ENCODE results near the gene MCTP2.

MCTP2 gene

GRCh38 chr15:94259121-94259751 lies 27.9 kb downstream of the MCTP2 start:
- no peak for DNase-seq (ENCODE audit: insufficient read length, low spot score)
- FAIRE-seq = no peak

- FAIRE-seq = no peak
- DNase-seq (ENCODE audit: insufficient read length, low spot score) = no peak
Measured at GRCh38 chr15:94259863-94260262, 28.5 kb downstream of the MCTP2 start.

GRCh38 chr15:94262201-94262600 lies 30.8 kb downstream of the MCTP2 start:
- FAIRE-seq = no peak
- no peak for DNase-seq (ENCODE audit: insufficient read length, low spot score)

- DNase-seq (ENCODE audit: insufficient read length, low spot score) = no peak
- no peak for FAIRE-seq
Measured at GRCh38 chr15:94263341-94264273, 32.2 kb downstream of the MCTP2 start.

- no peak for DNase-seq (ENCODE audit: insufficient read length, low spot score)
- no peak for FAIRE-seq
Measured at GRCh38 chr15:94265009-94265408, 33.6 kb downstream of the MCTP2 start.

- FAIRE-seq (peak; percentile 16), DNase-seq (ENCODE audit: insufficient read length, low spot score) (no peak)
Measured at GRCh38 chr15:94265982-94266381, 34.6 kb downstream of the MCTP2 start.

- FAIRE-seq = no peak
- no peak for DNase-seq (ENCODE audit: insufficient read length, low spot score)
Measured at GRCh38 chr15:94266789-94267188, 35.4 kb downstream of the MCTP2 start.

- FAIRE-seq (no peak), DNase-seq (ENCODE audit: insufficient read length, low spot score) (no peak)
Measured at GRCh38 chr15:94269954-94270353, 38.6 kb downstream of the MCTP2 start.

GRCh38 chr15:94270570-94270969 lies 39.2 kb downstream of the MCTP2 start:
- FAIRE-seq = no peak

GRCh38 chr15:94272251-94272898 lies 41.0 kb downstream of the MCTP2 start:
- DNase-seq (ENCODE audit: insufficient read length, low spot score) = no peak
- no peak for FAIRE-seq

More at GRCh38 chr15:94270570-94270969, 39.2 kb downstream of the MCTP2 start:
- no peak for DNase-seq (ENCODE audit: insufficient read length, low spot score)

- FAIRE-seq (no peak), DNase-seq (ENCODE audit: insufficient read length, low spot score) (no peak)
Measured at GRCh38 chr15:94273826-94274225, 42.5 kb downstream of the MCTP2 start.

- no peak for FAIRE-seq
- no peak for DNase-seq (ENCODE audit: insufficient read length, low spot score)
Measured at GRCh38 chr15:94274745-94275144, 43.4 kb downstream of the MCTP2 start.

- no peak for FAIRE-seq
Measured at GRCh38 chr15:94277485-94277884, 46.1 kb downstream of the MCTP2 start.

GRCh38 chr15:94279736-94280135 lies 48.4 kb downstream of the MCTP2 start:
- no peak for FAIRE-seq
- no peak for DNase-seq (ENCODE audit: insufficient read length, low spot score)

More at GRCh38 chr15:94277485-94277884, 46.1 kb downstream of the MCTP2 start:
- no peak for DNase-seq (ENCODE audit: insufficient read length, low spot score)

GRCh38 chr15:94280301-94280700 lies 48.9 kb downstream of the MCTP2 start:
- DNase-seq (ENCODE audit: insufficient read length, low spot score) (no peak), FAIRE-seq (no peak)

GRCh38 chr15:94282269-94283250 lies 51.2 kb downstream of the MCTP2 start:
- no peak for FAIRE-seq
- no peak for DNase-seq (ENCODE audit: insufficient read length, low spot score)

GRCh38 chr15:94286583-94286982 lies 55.2 kb downstream of the MCTP2 start:
- no peak for DNase-seq (ENCODE audit: insufficient read length, low spot score)

GRCh38 chr15:94287794-94288246 lies 56.5 kb downstream of the MCTP2 start:
- DNase-seq (ENCODE audit: insufficient read length, low spot score) (no peak), FAIRE-seq (no peak)

More at GRCh38 chr15:94286583-94286982, 55.2 kb downstream of the MCTP2 start:
- FAIRE-seq = no peak

- DNase-seq (ENCODE audit: insufficient read length, low spot score) (no peak), FAIRE-seq (no peak)
Measured at GRCh38 chr15:94290730-94291129, 59.4 kb downstream of the MCTP2 start.

All from HTR-8/SVneo (cell line).